ENCODE results near the gene MRPL12.
A peak's percentile ranks its signal among the peaks of the same experiment; 100 is the strongest.

MRPL12 gene

DNA sequence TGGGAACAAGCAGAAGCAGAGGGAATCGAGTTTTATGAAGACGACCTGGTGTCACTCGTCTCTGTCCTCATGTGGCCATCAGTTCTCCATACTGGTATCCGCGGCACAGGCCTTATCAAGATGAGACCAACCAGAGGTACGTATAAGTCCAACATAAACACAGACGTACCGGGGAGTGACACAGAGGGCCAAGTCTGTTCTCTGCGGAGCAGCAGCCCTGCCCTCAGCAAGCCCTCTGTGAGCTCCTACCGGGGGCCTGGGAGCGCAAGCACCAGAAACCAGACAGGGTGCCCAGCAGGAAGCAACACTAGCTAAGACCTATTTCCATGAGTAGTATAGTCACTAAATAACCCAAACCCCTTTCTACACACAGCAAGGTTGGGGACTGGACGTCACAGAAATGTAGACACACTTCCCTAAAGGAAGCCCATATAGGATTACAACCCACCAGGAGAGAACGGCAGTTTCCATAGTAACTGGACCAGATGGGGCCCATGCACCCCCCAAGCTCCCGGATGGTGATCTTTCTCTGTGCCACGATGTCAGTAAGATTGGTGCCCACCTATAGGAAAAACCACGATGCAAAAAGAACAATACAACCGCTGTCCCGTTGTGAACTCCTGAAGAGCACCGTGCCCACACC lies 20.5 kb upstream of the MRPL12 start:
- no peak for DNase-seq

DNA sequence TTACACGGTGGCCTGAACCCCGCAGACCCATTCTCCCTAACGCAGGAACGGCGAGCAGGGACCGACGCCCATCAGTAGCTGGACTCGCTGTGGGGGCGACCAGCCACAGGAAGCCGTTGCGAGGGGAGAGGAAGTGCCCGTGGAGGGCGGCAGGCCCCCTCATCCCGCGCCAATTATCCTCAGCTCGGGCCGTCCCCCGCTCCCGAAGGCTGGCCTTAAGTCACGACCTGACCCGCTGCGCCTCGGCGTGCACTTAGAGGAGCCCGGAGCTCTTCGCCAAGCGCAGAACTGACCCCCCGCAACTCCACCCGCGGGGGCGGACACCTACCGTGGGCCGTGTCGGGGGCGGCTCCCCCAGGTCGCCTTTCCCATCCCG lies 20.0 kb upstream of the MRPL12 start:
- DNase-seq = peak in 1 of 56 donors; percentile 41

- DNase-seq = peak; percentile 72 to 98 (median 94)
Observed at GRCh38 chr17:81683584-81684441, 19.4 kb upstream of the MRPL12 start, which contains the start of the genes ARL16 and HGS. ARL16 (minus strand) TSS chr17:81683797; CDS start chr17:81683753, 44 bp downstream. HGS (plus strand) TSS chr17:81684011; CDS start chr17:81684067, 56 bp downstream.

DNA sequence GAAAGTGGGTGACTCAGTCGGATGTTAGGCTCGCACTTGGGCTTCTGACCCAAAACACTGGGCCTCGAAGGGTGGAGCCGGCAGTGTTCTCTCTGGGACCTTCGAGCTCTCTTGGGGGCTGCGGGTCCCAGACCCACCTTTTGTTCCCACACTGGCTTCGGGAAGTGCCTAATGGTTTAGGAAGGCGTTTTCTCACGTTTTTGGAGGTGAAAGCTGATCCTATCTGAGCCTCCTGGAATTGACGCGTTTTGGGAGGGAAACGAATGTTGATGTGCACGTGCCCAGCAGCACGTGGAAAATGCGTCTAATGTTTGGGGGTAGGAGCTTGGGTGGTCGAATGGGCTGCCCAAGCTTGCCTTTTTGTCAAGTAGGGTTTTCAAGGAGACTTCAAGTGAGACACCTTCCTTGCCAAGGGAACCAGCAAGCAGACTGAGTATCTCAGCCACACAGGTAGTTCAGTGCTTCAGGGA lies 18.7 kb upstream of the MRPL12 start:
- peak in 1 of 56 donors; percentile 50 for DNase-seq

GRCh38 chr17:81685108-81685507 lies 18.1 kb upstream of the MRPL12 start:
- DNase-seq = peak in 16 of 56 donors; percentile 6 to 72 (median 28)

DNA sequence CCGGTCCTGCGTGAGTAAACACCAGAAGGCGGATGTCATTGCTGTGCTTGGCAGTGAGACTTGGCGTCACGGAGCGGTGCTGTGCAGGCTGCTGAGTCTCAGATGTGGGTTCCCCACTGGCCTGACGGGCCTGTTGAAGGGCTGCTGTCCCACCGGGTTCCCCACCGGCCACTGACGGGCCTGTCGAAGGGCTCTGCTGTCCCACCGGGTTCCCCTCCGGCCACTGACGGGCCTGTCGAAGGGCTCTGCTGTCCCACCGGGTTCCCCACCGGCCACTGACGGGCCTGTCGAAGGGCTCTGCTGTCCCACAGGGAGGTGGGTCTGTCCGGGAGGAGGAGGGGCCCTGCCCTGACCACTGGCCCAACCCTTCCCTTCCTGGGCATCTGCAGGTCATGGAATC lies 16.6 kb upstream of the MRPL12 start:
- DNase-seq = no peak

GRCh38 chr17:81687770-81688541 lies 15.2 kb upstream of the MRPL12 start:
- DNase-seq = no peak

GRCh38 chr17:81688616-81689015 lies 14.6 kb upstream of the MRPL12 start:
- no peak for DNase-seq

DNA sequence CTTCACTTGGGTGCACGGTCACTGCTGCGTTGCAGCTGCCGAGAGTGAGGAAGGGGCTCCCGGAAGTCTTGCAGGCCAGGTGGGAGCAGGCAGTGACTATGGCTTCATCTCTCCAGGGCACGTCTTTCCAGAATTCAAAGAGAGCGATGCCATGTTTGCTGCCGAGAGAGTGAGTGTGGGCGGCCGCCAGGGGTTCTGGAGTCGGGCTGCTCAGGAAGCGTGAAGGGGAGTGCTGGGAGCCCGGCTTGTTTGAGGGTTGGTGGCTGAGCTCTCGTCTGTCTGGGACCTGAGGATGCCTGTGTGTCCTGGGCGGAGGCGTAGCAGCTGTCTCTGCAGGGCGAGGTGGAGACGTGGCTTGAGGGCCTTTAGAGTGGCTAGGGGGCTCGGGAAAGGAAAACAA lies 13.1 kb upstream of the MRPL12 start:
- DNase-seq = peak in 5 of 56 donors; percentile 12 to 24 (median 16)

DNA sequence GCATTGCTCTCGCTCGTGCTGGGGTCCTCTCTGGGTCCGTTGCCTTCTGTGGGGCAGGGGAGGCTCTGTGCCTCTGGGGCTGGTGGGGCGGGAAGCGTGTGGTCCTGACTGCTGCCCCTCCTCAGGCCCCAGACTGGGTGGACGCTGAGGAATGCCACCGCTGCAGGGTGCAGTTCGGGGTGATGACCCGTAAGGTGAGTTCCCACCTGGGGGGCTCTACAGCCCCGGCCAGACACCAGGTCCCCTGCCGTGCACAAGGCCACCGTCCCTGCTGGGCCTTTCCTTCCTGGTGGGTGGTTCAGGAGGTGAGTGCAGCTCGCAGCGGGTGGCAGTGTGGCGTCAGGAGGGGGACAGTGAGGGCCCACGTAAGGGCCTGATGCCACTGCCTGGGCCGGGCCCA lies 12.6 kb upstream of the MRPL12 start:
- DNase-seq = no peak

DNA sequence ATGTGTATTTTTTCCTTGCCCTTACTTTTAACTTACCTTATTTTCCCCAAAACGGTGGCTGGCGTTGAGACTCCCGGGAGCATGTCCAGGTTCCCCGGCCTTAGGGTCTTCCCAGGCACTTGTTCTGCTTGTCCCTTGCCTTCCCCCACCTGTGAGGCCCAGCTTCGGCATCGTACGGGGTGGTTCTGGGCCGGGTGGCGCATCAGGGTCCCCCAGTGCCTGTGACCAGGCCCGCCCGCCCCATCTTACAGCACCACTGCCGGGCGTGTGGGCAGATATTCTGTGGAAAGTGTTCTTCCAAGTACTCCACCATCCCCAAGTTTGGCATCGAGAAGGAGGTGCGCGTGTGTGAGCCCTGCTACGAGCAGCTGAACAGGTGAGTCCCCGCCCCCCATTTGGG lies 12.0 kb upstream of the MRPL12 start:
- no peak for DNase-seq

DNA sequence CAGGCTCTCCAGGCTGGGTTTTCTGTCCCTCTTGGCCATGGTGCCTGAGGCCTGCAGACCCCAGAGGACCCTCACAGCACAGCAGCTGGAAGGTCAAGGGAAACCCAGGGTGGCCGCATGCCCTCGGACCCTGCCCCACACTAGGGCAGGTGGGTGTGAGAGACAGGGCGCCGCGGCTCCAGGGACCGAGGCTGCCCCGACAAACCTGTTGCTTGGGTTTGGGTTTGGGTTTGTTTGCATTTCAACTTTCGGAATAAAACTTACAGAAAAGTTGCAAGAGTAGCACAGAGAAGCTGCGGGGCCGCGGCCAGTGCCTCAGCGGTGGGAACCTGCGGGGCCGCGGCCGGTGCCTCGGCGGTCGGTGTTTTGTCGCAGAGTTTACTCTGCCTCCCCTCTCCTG lies 11.6 kb upstream of the MRPL12 start:
- DNase-seq = no peak

GRCh38 chr17:81693509-81694210 lies 9.5 kb upstream of the MRPL12 start:
- DNase-seq = no peak

GRCh38 chr17:81694810-81695209 lies 8.4 kb upstream of the MRPL12 start:
- no peak for DNase-seq

DNA sequence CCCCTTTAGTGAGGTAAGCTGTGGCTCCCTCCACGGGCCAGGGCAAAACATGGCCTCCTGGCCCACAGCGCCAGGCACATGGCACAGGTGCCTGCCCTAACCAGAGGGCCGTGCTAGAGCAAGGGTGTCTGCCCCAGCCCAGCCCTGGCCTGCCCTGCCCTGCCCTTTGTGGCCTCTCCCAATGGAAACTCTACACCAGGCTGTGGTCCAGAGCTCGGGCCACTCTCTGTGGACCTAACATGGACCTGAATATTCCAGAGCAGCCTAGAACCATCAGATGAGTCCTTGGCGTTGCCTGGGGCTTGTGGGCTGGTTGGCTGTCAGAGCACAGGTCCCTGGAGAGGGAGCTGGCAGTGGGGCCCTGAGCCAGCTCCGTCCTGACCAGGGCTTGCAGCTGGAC lies 8.0 kb upstream of the MRPL12 start:
- no peak for DNase-seq

GRCh38 chr17:81695801-81696200 lies 7.4 kb upstream of the MRPL12 start:
- no peak for DNase-seq

GRCh38 chr17:81696218-81696941 lies 6.8 kb upstream of the MRPL12 start:
- DNase-seq = no peak

GRCh38 chr17:81697261-81698044 lies 5.7 kb upstream of the MRPL12 start:
- DNase-seq = no peak

Data from nucleus accumbens (tissue), 56 donors.